GM12874 (cell line): ENCODE data around the gene CDKN3.

Experiments used
- TF ChIP-seq, protein P1 (sequence below): IDR thresholded peaks from 2 replicates; pipeline ENCODE4 v1.5.1; 2011; ENCODE audit warnings: low read depth, mild to moderate bottlenecking, control low read depth, low read length, moderate library complexity; ENCODE audit not compliant: insufficient read depth

Gene CDKN3

GRCh38 chr14:54457609-54457996 lies 60.8 kb downstream of the CDKN3 start:
- TF ChIP-seq, protein P1, sequence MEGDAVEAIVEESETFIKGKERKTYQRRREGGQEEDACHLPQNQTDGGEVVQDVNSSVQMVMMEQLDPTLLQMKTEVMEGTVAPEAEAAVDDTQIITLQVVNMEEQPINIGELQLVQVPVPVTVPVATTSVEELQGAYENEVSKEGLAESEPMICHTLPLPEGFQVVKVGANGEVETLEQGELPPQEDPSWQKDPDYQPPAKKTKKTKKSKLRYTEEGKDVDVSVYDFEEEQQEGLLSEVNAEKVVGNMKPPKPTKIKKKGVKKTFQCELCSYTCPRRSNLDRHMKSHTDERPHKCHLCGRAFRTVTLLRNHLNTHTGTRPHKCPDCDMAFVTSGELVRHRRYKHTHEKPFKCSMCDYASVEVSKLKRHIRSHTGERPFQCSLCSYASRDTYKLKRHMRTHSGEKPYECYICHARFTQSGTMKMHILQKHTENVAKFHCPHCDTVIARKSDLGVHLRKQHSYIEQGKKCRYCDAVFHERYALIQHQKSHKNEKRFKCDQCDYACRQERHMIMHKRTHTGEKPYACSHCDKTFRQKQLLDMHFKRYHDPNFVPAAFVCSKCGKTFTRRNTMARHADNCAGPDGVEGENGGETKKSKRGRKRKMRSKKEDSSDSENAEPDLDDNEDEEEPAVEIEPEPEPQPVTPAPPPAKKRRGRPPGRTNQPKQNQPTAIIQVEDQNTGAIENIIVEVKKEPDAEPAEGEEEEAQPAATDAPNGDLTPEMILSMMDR: no peak

GRCh38 chr14:54459106-54459505 lies 62.3 kb downstream of the CDKN3 start:
- TF ChIP-seq, protein P1: no peak

- TF ChIP-seq, protein P1: no peak
Measured at GRCh38 chr14:54462048-54462447, 65.2 kb downstream of the CDKN3 start.

DNA sequence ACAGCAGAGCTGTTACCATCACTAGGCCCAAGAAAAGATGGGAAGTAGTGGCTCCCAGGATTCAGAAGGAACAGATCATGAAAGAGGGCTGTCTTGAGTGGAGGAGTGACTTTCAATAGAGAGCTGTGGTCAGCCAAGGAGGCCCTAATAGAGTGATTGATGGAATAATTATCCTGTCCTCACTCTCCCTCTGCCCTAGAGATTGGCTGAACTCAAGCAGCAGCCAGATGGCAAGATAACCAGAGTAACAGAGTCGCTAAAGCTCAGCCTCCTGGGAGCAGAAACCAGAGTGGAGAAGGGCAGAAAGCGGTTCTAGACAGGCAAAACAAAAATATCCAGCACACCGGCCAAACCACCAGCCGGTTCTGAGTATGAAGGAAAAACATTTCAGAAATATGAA lies 68.8 kb downstream of the CDKN3 start:
- TF ChIP-seq, protein P1: no peak

DNA sequence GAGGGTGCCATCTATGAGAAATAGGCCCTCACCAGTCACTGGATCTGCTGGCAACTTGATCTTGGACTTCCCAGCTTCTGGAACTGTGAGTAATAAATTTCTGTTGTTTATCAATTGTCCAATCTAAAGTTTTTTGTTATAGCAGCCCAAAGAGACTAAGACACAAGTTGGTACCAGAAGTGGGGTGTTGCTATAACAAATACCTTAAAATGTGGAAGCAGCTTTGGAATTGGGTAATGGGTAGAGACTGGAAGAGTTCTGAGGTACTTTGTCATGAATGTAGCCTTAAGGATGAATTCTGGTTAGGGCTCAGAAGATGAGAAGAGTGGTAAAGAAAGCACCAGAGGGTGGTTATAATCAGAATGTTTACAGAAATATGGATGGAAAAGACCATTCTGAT lies 70.5 kb downstream of the CDKN3 start:
- TF ChIP-seq, protein P1: no peak
